ENCODE results near the gene DLG1.

The DLG1 gene

DNA sequence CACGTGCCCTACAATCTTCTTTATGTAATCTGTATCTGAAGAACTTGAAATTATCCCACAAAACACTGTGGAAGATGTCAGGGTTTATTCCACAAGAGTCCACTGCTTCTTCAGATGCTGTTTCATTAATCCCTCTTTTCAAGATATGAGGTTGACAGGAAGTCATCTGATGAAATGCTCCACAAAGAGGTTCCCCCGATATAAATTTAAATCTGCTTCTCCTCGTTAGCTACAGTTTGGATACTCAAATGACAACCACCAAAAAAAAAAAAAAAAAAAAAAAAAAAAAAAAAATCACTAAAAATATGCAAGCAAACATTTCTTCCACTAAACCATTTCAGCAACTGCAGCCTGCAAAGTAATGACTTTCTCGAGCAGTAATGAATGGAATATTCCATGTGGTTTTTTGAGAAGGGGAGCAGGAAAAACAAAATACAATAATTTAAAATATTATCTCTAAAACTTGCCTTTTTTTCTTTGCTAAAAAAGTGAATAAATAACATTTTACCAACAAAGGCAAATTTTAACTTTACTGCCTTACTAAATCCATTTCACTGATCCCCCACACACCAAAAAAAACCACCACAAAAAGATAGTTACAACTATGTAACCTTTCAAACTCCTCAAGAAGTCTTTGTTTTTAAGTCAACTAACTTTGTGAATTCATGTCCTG is 37.8 kb downstream of the DLG1 start:
- H3F3A ChIP-seq (ENCODE audit: insufficient read depth, low read length) = peaks cover 8% of the 10 kb centered on the region; the same call in 1 of the 2 replicates
- H3K36me3 ChIP-seq (replicated peaks; ENCODE audit: insufficient read depth, low read length) = no peaks in the 10 kb centered on the region
- H3K79me2 ChIP-seq (ENCODE audit: low read length) = peaks cover 72% of the 10 kb centered on the region
- H3K9me3 ChIP-seq (replicated peaks; ENCODE audit: insufficient read depth, low read length) = no peaks in the 10 kb centered on the region
- H3K27me3 ChIP-seq (replicated peaks; ENCODE audit: insufficient read depth, low read length) = no peaks in the 10 kb centered on the region
- DNase-seq = no peak
- H3K27ac ChIP-seq (ENCODE audit: low read length) = no peak overlapping the region
- no peak overlapping the region for H3K9ac ChIP-seq (ENCODE audit: low read length)
- no peak overlapping the region for H3K4me2 ChIP-seq (ENCODE audit: low read depth, low read length)
- H4K20me1 ChIP-seq (ENCODE audit: insufficient read depth, low read length) = peaks cover 11% of the 10 kb centered on the region; the same call in 1 of the 2 replicates
- H3K4me3 ChIP-seq (ENCODE audit: low read length) = no peak overlapping the region
- TF ChIP-seq EZH2phosphoT487 (IDR thresholded peaks at IDR 0.05; ENCODE audit: low read length) (no peak), EZH2 (optimal IDR thresholded peaks at IDR 0.05; ENCODE audit: low read depth, low read length) (no peak)
- TF ChIP-seq, protein P1, sequence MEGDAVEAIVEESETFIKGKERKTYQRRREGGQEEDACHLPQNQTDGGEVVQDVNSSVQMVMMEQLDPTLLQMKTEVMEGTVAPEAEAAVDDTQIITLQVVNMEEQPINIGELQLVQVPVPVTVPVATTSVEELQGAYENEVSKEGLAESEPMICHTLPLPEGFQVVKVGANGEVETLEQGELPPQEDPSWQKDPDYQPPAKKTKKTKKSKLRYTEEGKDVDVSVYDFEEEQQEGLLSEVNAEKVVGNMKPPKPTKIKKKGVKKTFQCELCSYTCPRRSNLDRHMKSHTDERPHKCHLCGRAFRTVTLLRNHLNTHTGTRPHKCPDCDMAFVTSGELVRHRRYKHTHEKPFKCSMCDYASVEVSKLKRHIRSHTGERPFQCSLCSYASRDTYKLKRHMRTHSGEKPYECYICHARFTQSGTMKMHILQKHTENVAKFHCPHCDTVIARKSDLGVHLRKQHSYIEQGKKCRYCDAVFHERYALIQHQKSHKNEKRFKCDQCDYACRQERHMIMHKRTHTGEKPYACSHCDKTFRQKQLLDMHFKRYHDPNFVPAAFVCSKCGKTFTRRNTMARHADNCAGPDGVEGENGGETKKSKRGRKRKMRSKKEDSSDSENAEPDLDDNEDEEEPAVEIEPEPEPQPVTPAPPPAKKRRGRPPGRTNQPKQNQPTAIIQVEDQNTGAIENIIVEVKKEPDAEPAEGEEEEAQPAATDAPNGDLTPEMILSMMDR (IDR thresholded peaks at IDR 0.05; ENCODE audit: low read length) = no peak
- H2AFZ ChIP-seq (ENCODE audit: low read length) = no peak overlapping the region
- no peaks in the 10 kb centered on the region for H3K9me2 ChIP-seq (replicated peaks; ENCODE audit: insufficient read depth, low read length)
- H3K4me1 ChIP-seq (ENCODE audit: low read length) = no peaks in the 10 kb centered on the region

DNA sequence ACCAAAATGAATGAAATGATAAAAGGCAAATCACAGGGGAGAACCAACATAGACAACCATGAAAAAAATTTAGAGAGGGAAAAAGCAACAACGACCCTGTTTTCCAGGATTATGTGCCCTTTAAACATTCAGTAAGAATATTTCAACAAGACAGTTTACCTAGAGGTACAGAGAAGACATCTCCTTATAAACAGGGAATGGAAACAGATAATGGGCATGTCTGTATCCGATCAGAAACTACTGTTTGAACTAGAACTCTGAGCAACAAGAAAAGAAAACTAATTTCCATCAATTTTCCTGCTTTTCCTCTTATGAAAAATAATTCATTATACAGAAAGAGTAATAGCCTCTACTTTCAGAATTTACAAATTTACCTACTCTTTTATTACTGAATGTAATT is 39.3 kb downstream of the DLG1 start:
- H3K27ac ChIP-seq (ENCODE audit: low read length) = no peak overlapping the region
- no peaks in the 10 kb centered on the region for H3K27me3 ChIP-seq (replicated peaks; ENCODE audit: insufficient read depth, low read length)
- peaks cover 77% of the 10 kb centered on the region for H3K79me2 ChIP-seq (ENCODE audit: low read length)
- H4K20me1 ChIP-seq (ENCODE audit: insufficient read depth, low read length) = peaks cover 11% of the 10 kb centered on the region; the same call in 1 of the 2 replicates
- no peak overlapping the region for H3K4me3 ChIP-seq (ENCODE audit: low read length)
- no peaks in the 10 kb centered on the region for H3K4me1 ChIP-seq (ENCODE audit: low read length)
- no peak overlapping the region for H3K4me2 ChIP-seq (ENCODE audit: low read depth, low read length)
- no peaks in the 10 kb centered on the region for H3K36me3 ChIP-seq (replicated peaks; ENCODE audit: insufficient read depth, low read length)
- H2AFZ ChIP-seq (ENCODE audit: low read length) = no peak overlapping the region
- H3F3A ChIP-seq (ENCODE audit: insufficient read depth, low read length) = peaks cover 8% of the 10 kb centered on the region; the same call in 1 of the 2 replicates
- TF ChIP-seq EZH2 (optimal IDR thresholded peaks at IDR 0.05; ENCODE audit: low read depth, low read length) (no peak), EZH2phosphoT487 (IDR thresholded peaks at IDR 0.05; ENCODE audit: low read length) (no peak)
- TF ChIP-seq, protein P1 (IDR thresholded peaks at IDR 0.05; ENCODE audit: low read length) = no peak
- no peak overlapping the region for H3K9ac ChIP-seq (ENCODE audit: low read length)
- no peaks in the 10 kb centered on the region for H3K9me3 ChIP-seq (replicated peaks; ENCODE audit: insufficient read depth, low read length)
- H3K9me2 ChIP-seq (replicated peaks; ENCODE audit: insufficient read depth, low read length) = no peaks in the 10 kb centered on the region
- DNase-seq = no peak

DNA sequence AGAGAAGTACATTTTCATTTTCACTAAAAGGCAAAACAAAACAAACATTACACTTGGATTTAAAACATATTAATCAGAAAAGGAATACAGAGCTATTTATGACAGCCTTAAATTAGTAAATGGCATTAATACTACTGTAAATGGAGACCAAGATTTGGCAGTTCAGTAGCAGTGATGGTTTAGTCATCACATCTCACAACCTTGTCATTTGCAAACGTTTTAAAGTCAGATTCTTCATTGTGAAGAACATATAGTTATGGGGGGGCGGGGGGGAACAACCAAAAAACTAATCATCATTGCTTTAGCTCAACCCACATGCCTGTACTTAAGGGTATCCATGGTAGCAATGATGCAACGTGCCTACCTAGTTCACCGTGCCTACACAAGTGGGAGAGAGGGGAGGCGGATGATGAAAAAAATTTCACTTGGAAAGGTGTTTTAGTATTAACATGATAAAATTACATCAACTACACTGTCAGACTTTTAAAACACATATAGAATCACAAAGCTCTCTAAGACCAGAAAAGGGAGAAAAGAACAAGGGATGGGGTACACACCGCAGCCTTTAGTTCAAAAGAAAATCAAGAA is 40.1 kb downstream of the DLG1 start:
- Histone ChIP-seq H3K27ac (ENCODE audit: low read length) (no peak overlapping the region), H4K20me1 (ENCODE audit: insufficient read depth, low read length) (peaks cover 11% of the 10 kb centered on the region; the same call in 1 of the 2 replicates), H3K9ac (ENCODE audit: low read length) (no peak overlapping the region), H3K9me2 (replicated peaks; ENCODE audit: insufficient read depth, low read length) (no peaks in the 10 kb centered on the region), H3K4me2 (ENCODE audit: low read depth, low read length) (no peak overlapping the region), H3K79me2 (ENCODE audit: low read length) (peaks cover 85% of the 10 kb centered on the region), H3K27me3 (replicated peaks; ENCODE audit: insufficient read depth, low read length) (no peaks in the 10 kb centered on the region), H3K4me3 (ENCODE audit: low read length) (no peak overlapping the region), H2AFZ (ENCODE audit: low read length) (no peak overlapping the region), H3K36me3 (replicated peaks; ENCODE audit: insufficient read depth, low read length) (no peaks in the 10 kb centered on the region), H3K9me3 (replicated peaks; ENCODE audit: insufficient read depth, low read length) (no peaks in the 10 kb centered on the region), H3K4me1 (ENCODE audit: low read length) (no peaks in the 10 kb centered on the region), H3F3A (ENCODE audit: insufficient read depth, low read length) (peaks cover 8% of the 10 kb centered on the region; the same call in 1 of the 2 replicates)
- no peak for DNase-seq
- TF ChIP-seq EZH2 (optimal IDR thresholded peaks at IDR 0.05; ENCODE audit: low read depth, low read length) (no peak), EZH2phosphoT487 (IDR thresholded peaks at IDR 0.05; ENCODE audit: low read length) (no peak)
- TF ChIP-seq, protein P1 (IDR thresholded peaks at IDR 0.05; ENCODE audit: low read length) = no peak

Data from MM.1S (cell line).